H1 (cell line): Measurements from ENCODE around the gene SMIM41.

ENCODE experiments used
- ASH2L ChIP-seq: fragments of 200-600, 300-600 bp; sonication (generic); IDR thresholded peaks from one replicate; pipeline ENCODE4 v1.7.1; 2017; ENCODE audit warnings: low read length
- BCL11A ChIP-seq, 2 experiments: IDR thresholded peaks; one replicate each; pipeline ENCODE4 v1.6.1; 2011; ENCODE audit warnings: low read depth in 2 of 2, low read length in 2 of 2, mild to moderate bottlenecking in 2 of 2
- CHD2 ChIP-seq: IDR thresholded peaks from 2 replicates; pipeline ENCODE4 v1.6.1; 2012; ENCODE audit warnings: low read length, improper control_type of control experiment
- CTCF ChIP-seq, 3 experiments: IDR thresholded peaks; 1 replicate in 2 of 3; 2 replicates in 1 of 3; pipeline versions ENCODE4 v1.5.1 to v1.6.1; 2011; ENCODE audit warnings: low read length in 3 of 3, mild to moderate bottlenecking in 3 of 3, inconsistent platforms in 2 of 3, low read depth in 1 of 3, moderate library complexity in 1 of 3; ENCODE audit not compliant: insufficient read depth in 1 of 3; ENCODE audit errors: control extremely low read depth in 1 of 3
- EZH2 ChIP-seq: fragments of 200-600 bp; sonication (generic); IDR thresholded peaks from 2 replicates; pipeline ENCODE4 v1.7.1; 2012; ENCODE audit warnings: low read depth, mild to moderate bottlenecking, moderate library complexity, low read length, inconsistent platforms; ENCODE audit not compliant: severe bottlenecking
- FOSL1 ChIP-seq: IDR thresholded peaks from 2 replicates; pipeline ENCODE4 v1.6.1; 2011; ENCODE audit warnings: mild to moderate bottlenecking, low read depth, low read length, moderate library complexity; ENCODE audit not compliant: insufficient read depth
- GTF2F1 ChIP-seq: IDR thresholded peaks from 2 replicates; pipeline ENCODE4 v1.6.1; 2012; ENCODE audit warnings: low read depth, low read length, improper control_type of control experiment, borderline replicate concordance
- POLR2A ChIP-seq, 2 experiments: IDR thresholded peaks; 1 replicate in 1 of 2; 2 replicates in 1 of 2; pipeline ENCODE4 v1.6.1; 2011; ENCODE audit warnings: low read depth in 2 of 2, low read length in 2 of 2, mild to moderate bottlenecking in 2 of 2; ENCODE audit errors: control extremely low read depth in 1 of 2
- RAD21 ChIP-seq, 2 experiments: IDR thresholded peaks in 1 of 2; conservative IDR thresholded peaks in 1 of 2; 2 replicates each; pipeline ENCODE4 v1.6.1; 2011; ENCODE audit warnings: low read depth in 2 of 2, low read length in 2 of 2, improper control_type of control experiment in 1 of 2, inconsistent platforms in 1 of 2, mild to moderate bottlenecking in 1 of 2, moderate library complexity in 1 of 2
- SIX5 ChIP-seq: IDR thresholded peaks from 2 replicates; pipeline ENCODE4 v1.6.1; 2011; ENCODE audit warnings: mild to moderate bottlenecking, low read depth, low read length
- TBP ChIP-seq: IDR thresholded peaks from 2 replicates; pipeline ENCODE4 v1.6.1; 2011; ENCODE audit warnings: low read depth, low read length, improper control_type of control experiment
- USF2 ChIP-seq: IDR thresholded peaks from 2 replicates; pipeline ENCODE4 v1.6.1; 2011; ENCODE audit warnings: low read length, improper control_type of control experiment
- ZNF274 ChIP-seq: IDR thresholded peaks from 2 replicates; pipeline ENCODE4 v1.7.0; 2012; ENCODE audit warnings: low read length, borderline replicate concordance; ENCODE audit errors: extremely low read depth

- TF ChIP-seq CTCF (IDR thresholded peaks at IDR 0.05; ENCODE audit: control extremely low read depth in 1 of 3, insufficient read depth in 1 of 3, low read depth in 1 of 3, low read length in 3 of 3) (no peak), SIX5 (no peak), ASH2L (no peak), BCL11A (IDR thresholded peaks at IDR 0.05; ENCODE audit: low read depth in 2 of 2, low read length in 2 of 2) (no peak), TBP (no peak), USF2 (no peak), EZH2 (no peak), POLR2A (IDR thresholded peaks at IDR 0.05; ENCODE audit: control extremely low read depth in 1 of 2, low read depth in 2 of 2, low read length in 2 of 2) (no peak), RAD21 (IDR thresholded peaks at IDR 0.05 in 1 of 2, conservative IDR thresholded peaks at IDR 0.05 in 1 of 2; ENCODE audit: low read depth in 2 of 2, low read length in 2 of 2) (no peak), GTF2F1 (no peak), CHD2 (no peak), ZNF274 (no peak), FOSL1 (no peak)
Observed at GRCh38 chr12:52078276-52078675, 1.2 kb upstream of the SMIM41 start.
